Natural killer cell (primary cell): ENCODE results near the gene DMRTC2. TPM values are rescaled to one million over a fixed set of nuclear protein-coding genes. Genes with fewer than 3 reads are reported as not detected.

ENCODE experiments used
- ATAC-seq, 3 donors: fragments of 150-1000 bp in 2 of 3; fragments of 200-7000 bp in 1 of 3; cut with Tn5 transposase; 1 replicate in 1 of 3; 2 replicates in 2 of 3; pipeline ENCODE4 v1.10.0; 2021; ENCODE audit warnings: mild to moderate bottlenecking in 2 of 3, moderate library complexity in 2 of 3
- DNase-seq, 2 donors: peaks; one replicate each; pipeline versions ENCODE4 v3.0.0 to v3.0.0-alpha.2; 2013 to 2021; ENCODE audit warnings: mixed read lengths in 1 of 2
- H3K27ac ChIP-seq: one replicate; pipeline ENCODE4 v1.5.1; 2013; ENCODE audit warnings: mild to moderate bottlenecking, low read length
- H3K27me3 ChIP-seq: one replicate; pipeline ENCODE4 v1.6.1; 2013; ENCODE audit warnings: low read length; ENCODE audit not compliant: control insufficient read depth, insufficient read depth
- H3K36me3 ChIP-seq: one replicate; pipeline ENCODE4 v1.6.1; 2013; ENCODE audit warnings: low read length; ENCODE audit not compliant: control insufficient read depth, insufficient read depth
- H3K4me1 ChIP-seq: one replicate; pipeline ENCODE4 v1.6.1; 2013; ENCODE audit warnings: low read length; ENCODE audit not compliant: control insufficient read depth, insufficient read depth
- H3K4me3 ChIP-seq: one replicate; pipeline ENCODE4 v1.5.1; 2013; ENCODE audit warnings: low read length
- H3K9me3 ChIP-seq: one replicate; pipeline ENCODE4 v1.6.1; 2013; ENCODE audit warnings: low read length; ENCODE audit not compliant: control insufficient read depth, insufficient read depth
- H3K27ac Mint-ChIP-seq, 2 donors: one replicate each; pipeline ENCODE4 v1.8.0; 2022; ENCODE audit warnings: mild to moderate bottlenecking in 2 of 2, mixed read lengths in 2 of 2, moderate library complexity in 1 of 2
- H3K27me3 Mint-ChIP-seq, 2 donors: one replicate each; pipeline ENCODE4 v1.8.0; 2022; ENCODE audit warnings: low read depth in 2 of 2, mixed read lengths in 2 of 2
- H3K36me3 Mint-ChIP-seq: one replicate; pipeline ENCODE4 v1.8.0; 2022; ENCODE audit warnings: mixed read lengths
- H3K4me1 Mint-ChIP-seq, 2 donors: one replicate each; pipeline ENCODE4 v1.8.0; 2022; ENCODE audit warnings: mixed read lengths in 2 of 2
- H3K4me3 Mint-ChIP-seq: one replicate; pipeline ENCODE4 v1.8.0; 2022; ENCODE audit warnings: mild to moderate bottlenecking, moderate library complexity, mixed read lengths
- H3K9me3 Mint-ChIP-seq, 2 donors: one replicate each; pipeline ENCODE4 v1.8.0; 2022; ENCODE audit warnings: mixed read lengths in 2 of 2
- WGBS: methylation state at CpG from one replicate; pipeline ENCODE4 v1.1.7; 2013; ENCODE audit warnings: missing lambda C conversion rate; ENCODE audit not compliant: insufficient coverage; 5-methylcytosine and 5-hydroxymethylcytosine counted together
- intact Hi-C: fragments of 100-400 bp; cut with micrococcal nuclease; formaldehyde crosslinking; loops from one replicate; pipeline ENCODE4 v1.14.2; 2022
- total RNA-seq, 4 donors: library from RNA; stranded (reverse); fragments of 120-200 nt in 1 of 4; gene quantifications; one replicate each; pipeline versions ENCODE4 v1.2.3 to v1.2.4, GENCODE V29; 2013 to 2022
- TF ChIP-seq, protein P1 (sequence below): fragments of 200-600 bp; IDR thresholded peaks from one replicate; pipeline ENCODE4 v1.8.0; 2022; ENCODE audit warnings: antibody characterized with exemption

Gene DMRTC2
- total RNA-seq, 3 donors from 2014 or later (not counting 1 experiment from before 2014, with no cell fraction given): not detected

- H3K27ac ChIP-seq: no peak overlapping the region
- Mint-ChIP-seq H3K36me3 (no peaks in the 10 kb centered on the region), H3K27me3 (peaks cover 7 to 17% of the 10 kb centered on the region in 2 donors), H3K9me3 (no peaks in the 10 kb centered on the region), H3K4me3 (no peak overlapping the region), H3K4me1 (no peaks in the 10 kb centered on the region), H3K27ac (no peak overlapping the region)
- no peaks in the 10 kb centered on the region for H3K9me3 ChIP-seq
- no peaks in the 10 kb centered on the region for H3K4me1 ChIP-seq
- no peaks in the 10 kb centered on the region for H3K27me3 ChIP-seq
- no peaks in the 10 kb centered on the region for H3K36me3 ChIP-seq
- WGBS: 68% methylated on average over 4 of the region's 4 CpGs
- no peak overlapping the region for H3K4me3 ChIP-seq
- no peak for ATAC-seq
- DNase-seq: no peak
- intact Hi-C loops: no loop called here
- TF ChIP-seq, protein P1, sequence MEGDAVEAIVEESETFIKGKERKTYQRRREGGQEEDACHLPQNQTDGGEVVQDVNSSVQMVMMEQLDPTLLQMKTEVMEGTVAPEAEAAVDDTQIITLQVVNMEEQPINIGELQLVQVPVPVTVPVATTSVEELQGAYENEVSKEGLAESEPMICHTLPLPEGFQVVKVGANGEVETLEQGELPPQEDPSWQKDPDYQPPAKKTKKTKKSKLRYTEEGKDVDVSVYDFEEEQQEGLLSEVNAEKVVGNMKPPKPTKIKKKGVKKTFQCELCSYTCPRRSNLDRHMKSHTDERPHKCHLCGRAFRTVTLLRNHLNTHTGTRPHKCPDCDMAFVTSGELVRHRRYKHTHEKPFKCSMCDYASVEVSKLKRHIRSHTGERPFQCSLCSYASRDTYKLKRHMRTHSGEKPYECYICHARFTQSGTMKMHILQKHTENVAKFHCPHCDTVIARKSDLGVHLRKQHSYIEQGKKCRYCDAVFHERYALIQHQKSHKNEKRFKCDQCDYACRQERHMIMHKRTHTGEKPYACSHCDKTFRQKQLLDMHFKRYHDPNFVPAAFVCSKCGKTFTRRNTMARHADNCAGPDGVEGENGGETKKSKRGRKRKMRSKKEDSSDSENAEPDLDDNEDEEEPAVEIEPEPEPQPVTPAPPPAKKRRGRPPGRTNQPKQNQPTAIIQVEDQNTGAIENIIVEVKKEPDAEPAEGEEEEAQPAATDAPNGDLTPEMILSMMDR: no peak
Measured at GRCh38 chr19:41851456-41851855, 6.6 kb downstream of the DMRTC2 start.

- H3K9me3 Mint-ChIP-seq: no peaks in the 10 kb centered on the region
- Histone ChIP-seq H3K4me1 (no peaks in the 10 kb centered on the region), H3K36me3 (no peaks in the 10 kb centered on the region), H3K9me3 (no peaks in the 10 kb centered on the region), H3K27ac (no peak overlapping the region), H3K4me3 (no peak overlapping the region), H3K27me3 (no peaks in the 10 kb centered on the region)
- ATAC-seq (no peak), DNase-seq (no peak)
- TF ChIP-seq, protein P1: no peak
- H3K27ac Mint-ChIP-seq: no peak overlapping the region
- no peak overlapping the region for H3K4me3 Mint-ChIP-seq
- intact Hi-C loops: no loop called here
- H3K36me3 Mint-ChIP-seq: no peaks in the 10 kb centered on the region
- WGBS: 65% methylated on average over 2 of the region's 2 CpGs
- H3K27me3 Mint-ChIP-seq: peaks cover 7 to 17% of the 10 kb centered on the region in 2 donors
- no peaks in the 10 kb centered on the region for H3K4me1 Mint-ChIP-seq
Measured at GRCh38 chr19:41853344-41853743, 8.5 kb downstream of the DMRTC2 start.

- Histone ChIP-seq H3K36me3 (no peaks in the 10 kb centered on the region), H3K4me1 (no peaks in the 10 kb centered on the region), H3K27me3 (no peaks in the 10 kb centered on the region), H3K27ac (no peak overlapping the region), H3K4me3 (no peak overlapping the region), H3K9me3 (no peaks in the 10 kb centered on the region)
- Mint-ChIP-seq H3K4me1 (no peaks in the 10 kb centered on the region), H3K36me3 (no peaks in the 10 kb centered on the region), H3K27me3 (peaks cover 7 to 17% of the 10 kb centered on the region in 2 donors), H3K27ac (no peak overlapping the region), H3K4me3 (no peak overlapping the region), H3K9me3 (no peaks in the 10 kb centered on the region)
- intact Hi-C loops: no loop called here
- 55% methylated on average over 1 of the region's 2 CpGs for WGBS
- ATAC-seq (no peak), DNase-seq (no peak)
- TF ChIP-seq, protein P1: no peak
Measured at GRCh38 chr19:41853768-41854167, 8.9 kb downstream of the DMRTC2 start.

DNA sequence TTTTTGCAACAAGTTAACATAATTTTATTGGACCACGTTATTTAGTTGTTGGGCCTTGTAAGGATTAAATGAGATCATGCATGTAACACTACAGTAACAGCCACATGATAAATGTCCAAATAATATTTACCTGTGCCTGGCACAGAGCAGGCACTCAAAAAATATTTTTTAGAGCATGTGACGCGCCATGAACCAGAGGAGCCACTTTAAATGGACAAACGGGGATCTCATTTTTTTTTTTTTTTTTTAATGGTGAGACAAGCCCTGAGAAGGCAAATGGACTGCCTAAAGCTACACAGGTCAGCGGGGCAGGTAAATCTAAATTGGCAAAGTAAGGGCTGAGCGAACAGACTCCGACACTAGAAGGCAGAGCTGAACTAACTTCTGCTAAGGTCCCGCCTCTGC lies 14.4 kb downstream of the DMRTC2 start:
- peaks cover 33% of the 10 kb centered on the region for H3K36me3 ChIP-seq
- peak overlapping the region; percentile 94 to 96 for H3K27ac Mint-ChIP-seq
- no peak for DNase-seq
- no peaks in the 10 kb centered on the region for H3K9me3 ChIP-seq
- H3K4me3 ChIP-seq: peak overlapping the region; percentile 82
- H3K4me1 ChIP-seq: peaks cover 42% of the 10 kb centered on the region
- H3K4me3 Mint-ChIP-seq: peak overlapping the region; percentile 95
- intact Hi-C loops: loop anchor here (1.0 to 2.0 kb wide), 3 partner anchors 28 to 176 kb away; no protein-coding TSS in a partner anchor
- H3K4me1 Mint-ChIP-seq: peaks cover 34 to 48% of the 10 kb centered on the region in 2 donors
- no peaks in the 10 kb centered on the region for H3K27me3 ChIP-seq
- H3K36me3 Mint-ChIP-seq: no peaks in the 10 kb centered on the region
- no peak for ATAC-seq
- peaks cover 0 to 4% of the 10 kb centered on the region in 2 donors for H3K27me3 Mint-ChIP-seq
- peak overlapping the region; percentile 92 for H3K27ac ChIP-seq
- no peaks in the 10 kb centered on the region for H3K9me3 Mint-ChIP-seq
- TF ChIP-seq, protein P1: no peak
- 5% methylated on average over 7 of the region's 8 CpGs for WGBS
